GM23248 (cell line): ENCODE results near the gene BIK. TPM values are rescaled to one million over a fixed set of nuclear protein-coding genes. Genes with fewer than 3 reads are reported as not detected.
"Not testable (repeated sequence)": the region's sequence is repeated elsewhere in the genome, so short reads cannot be mapped to it uniquely, and the experiment has no call there.

Experiments
- DNase-seq: peaks from one replicate; pipeline ENCODE4 v3.0.0-alpha.2; 2015
- H2AFZ ChIP-seq: fragments of 200-600 bp; sonication (generic); 2 replicates; pipeline ENCODE4 v1.6.1; 2016; ENCODE audit warnings: antibody characterized with exemption
- H3F3A ChIP-seq: fragments of 200-600 bp; sonication (generic); 2 replicates; pipeline ENCODE4 v1.6.1; 2016; ENCODE audit warnings: mild to moderate bottlenecking, antibody characterized with exemption, mixed run types; ENCODE audit not compliant: insufficient read depth
- H3K27ac ChIP-seq: fragments of 200-600 bp; sonication (generic); 2 replicates; pipeline ENCODE4 v1.5.1; 2016; ENCODE audit warnings: mild to moderate bottlenecking
- H3K27me3 ChIP-seq: fragments of 200-600 bp; sonication (generic); replicated peaks from 2 replicates; pipeline ENCODE4 v1.6.1; 2016; ENCODE audit warnings: mild to moderate bottlenecking; ENCODE audit not compliant: insufficient read depth
- H3K36me3 ChIP-seq: fragments of 200-600 bp; sonication (generic); 2 replicates; pipeline ENCODE4 v1.6.1; 2016; ENCODE audit warnings: low read depth, mild to moderate bottlenecking
- H3K4me1 ChIP-seq: fragments of 200-600 bp; sonication (generic); 2 replicates; pipeline ENCODE4 v1.6.1; 2016; ENCODE audit warnings: mild to moderate bottlenecking; ENCODE audit not compliant: insufficient read depth
- H3K4me2 ChIP-seq: fragments of 200-600 bp; sonication (generic); one replicate; pipeline ENCODE4 v1.6.1; 2016; ENCODE audit warnings: mild to moderate bottlenecking; ENCODE audit not compliant: unreplicated experiment
- H3K4me3 ChIP-seq: fragments of 200-600 bp; sonication (generic); 2 replicates; pipeline ENCODE4 v1.5.1; 2016; ENCODE audit warnings: mild to moderate bottlenecking
- H3K79me2 ChIP-seq: fragments of 200-600 bp; sonication (generic); 2 replicates; pipeline ENCODE4 v1.6.1; 2016; ENCODE audit warnings: mild to moderate bottlenecking; ENCODE audit not compliant: insufficient read depth
- H3K9ac ChIP-seq: fragments of 200-600 bp; sonication (generic); 2 replicates; pipeline ENCODE4 v1.6.1; 2016; ENCODE audit warnings: mild to moderate bottlenecking
- H3K9me2 ChIP-seq: fragments of 200-600 bp; sonication (generic); 2 replicates; pipeline ENCODE4 v1.6.1; 2016; ENCODE audit warnings: mixed run types, mild to moderate bottlenecking, moderate library complexity; ENCODE audit not compliant: insufficient read depth
- H3K9me3 ChIP-seq: fragments of 200-600 bp; sonication (generic); one replicate; pipeline ENCODE4 v1.6.1; 2017; ENCODE audit warnings: low read depth
- H4K20me1 ChIP-seq: fragments of 200-600 bp; sonication (generic); 2 replicates; pipeline ENCODE4 v1.6.0; 2016; ENCODE audit not compliant: insufficient read depth
- EZH2 ChIP-seq: fragments of 200-600 bp; sonication (generic); IDR thresholded peaks from 2 replicates; pipeline ENCODE4 v1.6.1; 2018; ENCODE audit warnings: antibody characterized with exemption, mild to moderate bottlenecking; ENCODE audit not compliant: insufficient read depth, poor library complexity, severe bottlenecking
- EZH2phosphoT487 ChIP-seq: fragments of 200-600 bp; sonication (generic); IDR thresholded peaks from 2 replicates; pipeline ENCODE4 v1.6.1; 2018; ENCODE audit warnings: antibody characterized with exemption, moderate library complexity, mild to moderate bottlenecking, low read depth; ENCODE audit not compliant: insufficient read depth
- WGBS, 2 experiments: methylation state at CpG; one replicate each; pipeline ENCODE4 v1.1.6; 2015 to 2017; ENCODE audit warnings: low lambda C conversion rate in 2 of 2, low coverage in 1 of 2; ENCODE audit errors: missing lambda C conversion rate in 2 of 2; 5-methylcytosine and 5-hydroxymethylcytosine counted together
- in situ Hi-C: fragments of 300-500 bp; cut with MboI; formaldehyde crosslinking; loops from 2 replicates; pipeline ENCODE4 v1.15.0; 2020
- polyA plus RNA-seq: library from polyadenylated mRNA; unstranded; fragments of >200 nt; fragmentation: Nextera tagmentation; extraction: Ambion mirVana; gene quantifications from 2 replicates; pipeline ENCODE4 v1.2.1, GENCODE V29; 2016
- total RNA-seq: library from RNA; depleted of rRNA; stranded (reverse); fragments of >200 nt; shearing (Covaris generic); gene quantifications from 2 replicates; pipeline ENCODE4 v1.2.3, GENCODE V29; 2014

The BIK gene
- total and polyA plus RNA-seq, 2 experiments from 2014 or later = not detected

- H3K9ac ChIP-seq = no peak overlapping the region
- no peaks in the 10 kb centered on the region for H3K9me3 ChIP-seq
- in situ Hi-C loops = no loop called here
- H4K20me1 ChIP-seq = no peaks in the 10 kb centered on the region
- no peaks in the 10 kb centered on the region for H3K4me1 ChIP-seq
- no peak for DNase-seq
- H3K27ac ChIP-seq = no peak overlapping the region
- no peak overlapping the region for H3K4me2 ChIP-seq
- no peak overlapping the region for H2AFZ ChIP-seq
- H3K27me3 ChIP-seq = no peaks in the 10 kb centered on the region
- no peak for TF ChIP-seq EZH2phosphoT487
- no peak for TF ChIP-seq EZH2
- H3K4me3 ChIP-seq = no peak overlapping the region
- H3F3A ChIP-seq = no peaks in the 10 kb centered on the region
- 87 to 89% methylated on average over 4 of the region's 4 CpGs for WGBS, 2 experiments
- no peaks in the 10 kb centered on the region for H3K79me2 ChIP-seq
- no peaks in the 10 kb centered on the region for H3K9me2 ChIP-seq
- no peaks in the 10 kb centered on the region for H3K36me3 ChIP-seq
These were observed 11.5 kb upstream of the BIK start for GRCh38 chr22:43099095-43099494.

DNA sequence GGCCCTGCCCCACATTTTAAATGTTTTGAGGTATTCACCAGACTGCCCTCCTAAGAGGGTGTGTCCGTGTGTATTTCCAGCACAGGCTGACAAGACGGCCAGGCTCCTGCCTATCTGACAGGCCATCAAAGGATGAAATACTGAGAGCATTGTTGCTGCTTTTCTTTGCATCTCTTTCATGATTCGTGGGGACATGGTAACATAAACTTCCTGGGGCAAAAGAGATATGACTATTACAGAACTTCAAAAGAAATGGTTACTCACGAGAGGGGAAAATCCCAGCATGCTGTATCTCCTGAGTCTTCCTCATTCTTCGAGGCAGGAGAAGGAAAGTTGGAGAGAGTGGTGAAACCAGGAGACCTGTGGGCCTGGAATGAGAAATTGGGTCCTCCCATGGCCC is 10.3 kb upstream of the BIK start:
- no peak overlapping the region for H2AFZ ChIP-seq
- no peak overlapping the region for H3K4me2 ChIP-seq
- DNase-seq = no peak
- H3K27me3 ChIP-seq = no peaks in the 10 kb centered on the region
- 59 to 71% methylated on average over 5 of the region's 5 CpGs for WGBS, 2 experiments
- no peak overlapping the region for H3K27ac ChIP-seq
- no peak overlapping the region for H3K4me3 ChIP-seq
- no peak overlapping the region for H3K9ac ChIP-seq
- H3F3A ChIP-seq = no peaks in the 10 kb centered on the region
- H3K79me2 ChIP-seq = no peaks in the 10 kb centered on the region
- in situ Hi-C loops = no loop called here
- H4K20me1 ChIP-seq = no peaks in the 10 kb centered on the region
- H3K9me2 ChIP-seq = no peaks in the 10 kb centered on the region
- H3K4me1 ChIP-seq = no peaks in the 10 kb centered on the region
- H3K36me3 ChIP-seq = no peaks in the 10 kb centered on the region
- H3K9me3 ChIP-seq = no peaks in the 10 kb centered on the region
- TF ChIP-seq EZH2phosphoT487 (no peak), EZH2 (no peak)

DNA sequence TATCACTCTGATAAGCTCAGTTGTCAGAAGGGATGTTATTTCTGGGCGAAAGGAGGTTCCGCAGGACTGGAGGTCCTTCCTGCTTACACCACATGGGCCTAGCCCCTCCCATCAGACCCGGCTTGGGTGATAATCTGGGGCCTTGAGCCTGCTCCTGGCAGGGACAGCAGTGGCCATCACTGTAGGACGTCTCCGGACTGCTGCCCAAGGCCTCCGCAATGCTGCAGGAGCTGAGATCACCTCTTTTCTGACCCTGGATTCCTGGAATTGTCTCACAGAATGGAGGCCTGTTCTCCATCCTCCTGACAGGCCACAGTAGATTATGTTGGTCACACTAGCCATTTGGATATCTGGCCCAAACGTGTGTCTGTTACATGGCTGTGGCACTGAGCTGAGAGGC is 9.2 kb upstream of the BIK start:
- H4K20me1 ChIP-seq = no peaks in the 10 kb centered on the region
- H3K27me3 ChIP-seq = no peaks in the 10 kb centered on the region
- H3K4me2 ChIP-seq = no peak overlapping the region
- H3K27ac ChIP-seq = no peak overlapping the region
- H3K4me3 ChIP-seq = no peak overlapping the region
- no peaks in the 10 kb centered on the region for H3K9me3 ChIP-seq
- H3F3A ChIP-seq = no peaks in the 10 kb centered on the region
- no peaks in the 10 kb centered on the region for H3K36me3 ChIP-seq
- DNase-seq = no peak
- TF ChIP-seq EZH2 (no peak), EZH2phosphoT487 (no peak)
- no peaks in the 10 kb centered on the region for H3K79me2 ChIP-seq
- H3K9me2 ChIP-seq = no peaks in the 10 kb centered on the region
- 70 to 73% methylated on average over 7 of the region's 7 CpGs for WGBS, 2 experiments
- no peak overlapping the region for H2AFZ ChIP-seq
- no peaks in the 10 kb centered on the region for H3K4me1 ChIP-seq
- in situ Hi-C loops = no loop called here
- no peak overlapping the region for H3K9ac ChIP-seq

DNA sequence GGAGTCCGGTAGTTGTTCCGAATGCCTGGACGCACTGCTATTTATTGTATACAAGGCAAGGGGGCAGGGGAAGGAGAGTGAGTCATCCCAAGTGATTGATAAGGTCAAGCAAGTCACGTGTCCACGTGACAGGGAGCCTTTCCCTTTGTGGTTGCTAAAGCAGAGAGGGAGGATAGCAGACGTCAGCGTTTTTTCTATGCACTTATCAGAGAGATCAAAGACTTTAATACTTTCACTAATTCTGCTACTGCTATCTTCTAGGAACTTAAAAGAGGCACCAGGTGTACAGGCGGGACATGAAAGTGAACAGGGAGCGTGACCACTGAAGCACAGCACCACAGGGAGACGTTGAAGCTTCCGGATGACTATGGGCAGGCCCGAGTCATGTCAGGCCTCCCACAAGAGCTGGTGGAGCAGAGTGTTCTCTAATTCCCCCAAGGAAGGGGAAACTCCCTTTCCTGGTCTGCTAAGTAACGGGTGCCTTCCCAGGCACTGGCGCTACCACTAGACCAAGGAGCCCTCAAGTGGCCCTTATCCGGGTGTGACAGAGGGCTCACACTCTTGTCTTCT is 6.4 kb upstream of the BIK start:
- H3K4me1 ChIP-seq, H3K9me2 ChIP-seq, H3K79me2 ChIP-seq, H3K4me2 ChIP-seq, H3K9me3 ChIP-seq, H3K9ac ChIP-seq, in situ Hi-C loops, H4K20me1 ChIP-seq, H3K36me3 ChIP-seq, H3K27me3 ChIP-seq, H2AFZ ChIP-seq, H3F3A ChIP-seq, H3K4me3 ChIP-seq, DNase-seq, H3K27ac ChIP-seq: not testable (repeated sequence)
- WGBS, 2 experiments = 67 to 70% methylated on average over 15 of the region's 15 CpGs

- H4K20me1 ChIP-seq, H3K27me3 ChIP-seq, H3K36me3 ChIP-seq, H2AFZ ChIP-seq, DNase-seq, H3K4me3 ChIP-seq, H3K4me1 ChIP-seq, H3K4me2 ChIP-seq, H3K9me2 ChIP-seq, in situ Hi-C loops, H3F3A ChIP-seq, H3K27ac ChIP-seq, H3K79me2 ChIP-seq, H3K9ac ChIP-seq, H3K9me3 ChIP-seq: not testable (repeated sequence)
- 94% methylated on average over 3 of the region's 3 CpGs for WGBS, 2 experiments
These were observed 5.6 kb upstream of the BIK start for GRCh38 chr22:43104950-43105349.
